Nephron progenitor cell (in vitro differentiated cells): ENCODE measurements around the gene RAC2.

ENCODE experiments used
- DNase-seq: peaks from one replicate; pipeline ENCODE4 v3.0.0; 2021
- H3K27ac Mint-ChIP-seq: 2 replicates; pipeline ENCODE4 v1.8.0; 2021; ENCODE audit warnings: mild to moderate bottlenecking, moderate library complexity, mixed read lengths
- H3K27me3 Mint-ChIP-seq: 2 replicates; pipeline ENCODE4 v1.8.0; 2021; ENCODE audit warnings: mild to moderate bottlenecking, low read depth, mixed read lengths; ENCODE audit not compliant: poor library complexity
- H3K36me3 Mint-ChIP-seq: 2 replicates; pipeline ENCODE4 v1.8.0; 2021; ENCODE audit warnings: low read depth, mixed read lengths
- H3K4me1 Mint-ChIP-seq: 2 replicates; pipeline ENCODE4 v1.8.0; 2021; ENCODE audit warnings: mixed read lengths
- H3K4me3 Mint-ChIP-seq: 2 replicates; pipeline ENCODE4 v1.8.0; 2021; ENCODE audit warnings: mild to moderate bottlenecking, moderate library complexity, mixed read lengths
- H3K9me3 Mint-ChIP-seq: 2 replicates; pipeline ENCODE4 v1.8.0; 2021; ENCODE audit warnings: mild to moderate bottlenecking, moderate library complexity, mixed read lengths
- CTCF ChIP-seq: fragments of 200-600 bp; sonication (generic); IDR thresholded peaks from 2 replicates; pipeline ENCODE4 v1.5.0; 2021; ENCODE audit warnings: antibody characterized with exemption

RAC2 gene

GRCh38 chr22:37188901-37189466 is 55.1 kb downstream of the RAC2 start:
- Mint-ChIP-seq H3K4me3 (peak overlapping the region; percentile 6), H3K9me3 (peaks cover 29% of the 10 kb centered on the region), H3K36me3 (peaks cover 22% of the 10 kb centered on the region), H3K27me3 (no peaks in the 10 kb centered on the region), H3K27ac (peak overlapping the region; percentile 85), H3K4me1 (peaks cover 56% of the 10 kb centered on the region)
- no peak for TF ChIP-seq CTCF
- DNase-seq: no peak

GRCh38 chr22:37187891-37188761 is 55.9 kb downstream of the RAC2 start, which contains the start of gene C1QTNF6:
Gene C1QTNF6, minus strand, starts transcription at chr22:37188247. Its CDS starts 34 bp downstream, at chr22:37188213.
- H3K27me3 Mint-ChIP-seq: no peaks in the 10 kb centered on the region
- peaks cover 21% of the 10 kb centered on the region for H3K9me3 Mint-ChIP-seq
- peak within 1 kb of the TSS; percentile 95 for H3K27ac Mint-ChIP-seq
- H3K4me3 Mint-ChIP-seq: peak within 1 kb of the TSS; percentile 80
- DNase-seq: peak; percentile 58
- peaks cover 22% of the 10 kb centered on the region for H3K36me3 Mint-ChIP-seq
- TF ChIP-seq CTCF: no peak
- peaks cover 56% of the 10 kb centered on the region for H3K4me1 Mint-ChIP-seq

GRCh38 chr22:37187552-37187890 is 56.5 kb downstream of the RAC2 start:
- Mint-ChIP-seq H3K36me3 (peaks cover 19% of the 10 kb centered on the region), H3K4me1 (peaks cover 56% of the 10 kb centered on the region), H3K4me3 (peak overlapping the region; percentile 80), H3K27ac (peak overlapping the region; percentile 95), H3K27me3 (no peaks in the 10 kb centered on the region), H3K9me3 (peaks cover 15% of the 10 kb centered on the region)
- DNase-seq: no peak
- no peak for TF ChIP-seq CTCF

- Mint-ChIP-seq H3K27me3 (no peaks in the 10 kb centered on the region), H3K36me3 (peaks cover 15% of the 10 kb centered on the region), H3K4me1 (peaks cover 56% of the 10 kb centered on the region), H3K9me3 (peaks cover 10% of the 10 kb centered on the region), H3K27ac (no peak overlapping the region), H3K4me3 (peak overlapping the region; percentile 80)
- no peak for DNase-seq
- no peak for TF ChIP-seq CTCF
Measured at GRCh38 chr22:37186997-37187522, 57.0 kb downstream of the RAC2 start.

GRCh38 chr22:37186228-37186996 is 57.7 kb downstream of the RAC2 start:
- Mint-ChIP-seq H3K36me3 (peaks cover 12% of the 10 kb centered on the region), H3K4me1 (peaks cover 56% of the 10 kb centered on the region), H3K9me3 (peaks cover 7% of the 10 kb centered on the region), H3K27me3 (peaks cover 3% of the 10 kb centered on the region), H3K4me3 (peak overlapping the region; percentile 75), H3K27ac (peak overlapping the region; percentile 88)
- TF ChIP-seq CTCF: no peak
- no peak for DNase-seq
